Cardiac muscle cell (in vitro differentiated cells and primary cell): ENCODE data around the gene SLC39A2. TPM values are rescaled to one million over a fixed set of nuclear protein-coding genes. Genes with fewer than 3 reads are reported as not detected.
A peak's percentile ranks its signal among the peaks of the same experiment; 100 is the strongest.

Experiments used
- DNase-seq, 2 donors: peaks; one replicate each; pipeline versions ENCODE4 v3.0.0 to v3.0.0-alpha.2; 2010 to 2017; ENCODE audit warnings: low read depth in 1 of 2, low spot score in 1 of 2
- H3K27ac ChIP-seq: fragments of 200-600 bp; sonication (generic); 2 replicates; pipeline ENCODE4 v1.5.1; 2016
- H3K27me3 ChIP-seq: fragments of 200-600 bp; sonication (generic); 2 replicates; pipeline ENCODE4 v1.6.0; 2016; ENCODE audit warnings: control low read depth
- H3K36me3 ChIP-seq: fragments of 200-600 bp; sonication (generic); 2 replicates; pipeline ENCODE4 v1.5.1; 2016; ENCODE audit warnings: control low read depth
- H3K4me1 ChIP-seq: fragments of 200-600 bp; sonication (generic); 2 replicates; pipeline ENCODE4 v1.8.1; 2017; ENCODE audit warnings: low read depth, mild to moderate bottlenecking, mixed run types
- H3K4me3 ChIP-seq: fragments of 200-600 bp; sonication (generic); 2 replicates; pipeline ENCODE4 v1.5.1; 2016; ENCODE audit warnings: mild to moderate bottlenecking
- H3K9me3 ChIP-seq: fragments of 200-600 bp; sonication (generic); 2 replicates; pipeline ENCODE4 v1.5.1; 2017; ENCODE audit warnings: low read depth, mild to moderate bottlenecking, control low read depth
- CTCF ChIP-seq: IDR thresholded peaks from 2 replicates; pipeline ENCODE4 v1.5.1; 2012; ENCODE audit warnings: low read depth, mild to moderate bottlenecking, low read length
- polyA plus RNA-seq: library from polyadenylated mRNA; unstranded; fragments of >200 nt; fragmentation: Nextera tagmentation; extraction: Ambion mirVana; gene quantifications from 2 replicates; pipeline ENCODE4 v1.2.1, GENCODE V29; 2016
- total RNA-seq: library from RNA; depleted of rRNA; stranded (reverse); fragments of >200 nt; gene quantifications from 2 replicates; pipeline ENCODE4 v1.2.3, GENCODE V29; 2016

SLC39A2 gene
- total and polyA plus RNA-seq, 2 experiments from 2014 or later, result not detected

GRCh38 chr14:21019366-21019765 is 20.3 kb downstream of the SLC39A2 start:
- Histone ChIP-seq H3K36me3 (peaks cover 26% of the 10 kb centered on the region), H3K4me3 (no peak overlapping the region), H3K27ac (no peak overlapping the region), H3K27me3 (no peaks in the 10 kb centered on the region), H3K9me3 (no peaks in the 10 kb centered on the region), H3K4me1 (peaks cover 20% of the 10 kb centered on the region)
- no peak for TF ChIP-seq CTCF
- no peak for DNase-seq

GRCh38 chr14:21020977-21021545 is 22.0 kb downstream of the SLC39A2 start:
- Histone ChIP-seq H3K4me3 (no peak overlapping the region), H3K9me3 (no peaks in the 10 kb centered on the region), H3K4me1 (peaks cover 18% of the 10 kb centered on the region), H3K27me3 (no peaks in the 10 kb centered on the region), H3K36me3 (peaks cover 26% of the 10 kb centered on the region), H3K27ac (no peak overlapping the region)
- no peak for DNase-seq
- TF ChIP-seq CTCF, result no peak

GRCh38 chr14:21022686-21023085 is 23.6 kb downstream of the SLC39A2 start:
- Histone ChIP-seq H3K4me3 (no peak overlapping the region), H3K4me1 (peaks cover 35% of the 10 kb centered on the region), H3K27me3 (no peaks in the 10 kb centered on the region), H3K9me3 (no peaks in the 10 kb centered on the region), H3K27ac (no peak overlapping the region), H3K36me3 (peaks cover 23% of the 10 kb centered on the region)
- no peak for TF ChIP-seq CTCF
- no peak for DNase-seq

GRCh38 chr14:21023174-21023573 is 24.1 kb downstream of the SLC39A2 start:
- Histone ChIP-seq H3K36me3 (peaks cover 23% of the 10 kb centered on the region), H3K27me3 (no peaks in the 10 kb centered on the region), H3K9me3 (no peaks in the 10 kb centered on the region), H3K4me1 (peaks cover 35% of the 10 kb centered on the region), H3K27ac (no peak overlapping the region), H3K4me3 (peak overlapping the region; percentile 65)
- TF ChIP-seq CTCF, result no peak
- no peak for DNase-seq

- DNase-seq, result no peak
- TF ChIP-seq CTCF, result no peak
- peaks cover 18% of the 10 kb centered on the region for H3K36me3 ChIP-seq
- H3K9me3 ChIP-seq, result no peaks in the 10 kb centered on the region
- peak overlapping the region; percentile 65 for H3K4me3 ChIP-seq
- H3K27me3 ChIP-seq, result no peaks in the 10 kb centered on the region
- peak overlapping the region; percentile 92 for H3K27ac ChIP-seq
- H3K4me1 ChIP-seq, result peaks cover 35% of the 10 kb centered on the region
These were observed 24.9 kb downstream of the SLC39A2 start for GRCh38 chr14:21023817-21024584.
